Colonic mucosa (tissue), 4 donors: ENCODE results near the gene PRPS1. TPM values are rescaled to one million over a fixed set of nuclear protein-coding genes. Genes with fewer than 3 reads are reported as not detected.

Experiments used
- DNase-seq: peaks from one replicate; pipeline ENCODE4 v3.0.0-alpha.2; 2020
- H3K27ac ChIP-seq: fragments of 200-600 bp; one replicate; pipeline ENCODE4 v1.8.0; 2021
- H3K27me3 ChIP-seq: fragments of 200-600 bp; one replicate; pipeline ENCODE4 v1.8.0; 2021
- H3K36me3 ChIP-seq: fragments of 200-600 bp; one replicate; pipeline ENCODE4 v1.8.0; 2021
- H3K4me1 ChIP-seq: fragments of 200-600 bp; one replicate; pipeline ENCODE4 v1.8.0; 2021; ENCODE audit warnings: mild to moderate bottlenecking
- H3K4me3 ChIP-seq: fragments of 200-600 bp; one replicate; pipeline ENCODE4 v1.8.0; 2021
- H3K9ac ChIP-seq, 2 donors: one replicate each; pipeline ENCODE4 v1.7.0; 2013; ENCODE audit warnings: control low read depth in 2 of 2, low read depth in 2 of 2, low read length in 2 of 2
- H3K9me3 ChIP-seq: fragments of 200-600 bp; one replicate; pipeline ENCODE4 v1.8.0; 2021
- intact Hi-C: fragments of 100-400 bp; cut with DNase I; formaldehyde crosslinking; loops from one replicate; pipeline ENCODE4 v1.14.1; 2022
- total RNA-seq, 2 donors: library from RNA; stranded (reverse); fragmentation: NEBNext Ultra II Directional in 1 of 2; extraction: Animal tissue kit (Norgen Biotek cat#: 25700) in 1 of 2; gene quantifications; one replicate each; pipeline ENCODE4 v1.2.1, GENCODE V29; 2021
- TF ChIP-seq, protein P1 (sequence below): fragments of 200-600 bp; IDR thresholded peaks from one replicate; pipeline ENCODE4 v1.8.0; 2022; ENCODE audit warnings: antibody characterized with exemption, mild to moderate bottlenecking
- donor health status: healthy.
- donor health status: DM: no; HTN: no; CAD: no.
- donor health status: DM: no; HTN: no; CAD: no.

PRPS1 gene
- total RNA-seq, 2 donors from 2014 or later = 12.2 to 20.3 TPM

DNA sequence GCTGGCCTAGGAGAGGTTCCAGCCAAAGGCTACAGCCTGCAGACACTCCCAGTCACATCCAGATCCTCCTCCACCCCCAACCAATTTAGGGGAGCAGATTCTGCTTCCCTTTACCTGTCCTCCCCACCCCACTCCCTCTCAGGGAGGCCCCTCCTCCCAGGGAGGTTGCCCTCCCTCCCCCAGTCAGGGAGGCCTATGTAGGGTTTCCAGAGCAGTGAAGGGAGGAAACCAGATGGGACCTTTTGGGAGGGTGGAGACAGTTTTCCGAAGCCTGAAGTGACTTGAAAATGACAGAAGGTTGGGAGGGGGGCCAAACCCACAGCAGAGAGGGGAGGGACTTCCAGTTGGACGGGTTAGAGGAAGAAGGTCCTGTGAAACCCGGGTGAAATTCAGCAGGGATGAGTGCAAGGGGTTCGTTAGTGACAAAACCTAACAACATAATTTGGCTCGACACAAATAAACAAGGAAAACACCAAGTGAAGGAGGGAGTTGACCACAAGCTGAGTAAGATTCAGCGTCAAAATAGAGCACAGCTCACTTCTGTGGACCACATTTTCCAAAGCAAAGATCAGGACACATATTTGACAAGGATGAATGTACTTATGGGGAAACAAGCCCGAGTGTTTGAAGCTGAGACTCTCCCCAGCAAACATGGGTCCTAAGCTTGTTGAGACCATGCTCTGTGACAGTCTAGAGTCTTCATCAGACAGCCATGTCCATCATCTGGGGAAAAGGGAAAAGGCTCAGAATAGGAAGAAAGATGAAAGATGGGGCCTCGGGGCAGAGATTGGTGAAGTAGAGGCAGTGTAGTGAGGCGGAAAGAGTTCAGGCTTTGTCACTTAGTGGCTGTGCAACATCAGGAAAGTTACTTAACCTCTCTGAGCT lies 46.4 kb downstream of the PRPS1 start:
- Histone ChIP-seq H3K4me1 (no peaks in the 10 kb centered on the region), H3K9ac (peak overlapping the region; percentile 45 to 80)
- TF ChIP-seq, protein P1, sequence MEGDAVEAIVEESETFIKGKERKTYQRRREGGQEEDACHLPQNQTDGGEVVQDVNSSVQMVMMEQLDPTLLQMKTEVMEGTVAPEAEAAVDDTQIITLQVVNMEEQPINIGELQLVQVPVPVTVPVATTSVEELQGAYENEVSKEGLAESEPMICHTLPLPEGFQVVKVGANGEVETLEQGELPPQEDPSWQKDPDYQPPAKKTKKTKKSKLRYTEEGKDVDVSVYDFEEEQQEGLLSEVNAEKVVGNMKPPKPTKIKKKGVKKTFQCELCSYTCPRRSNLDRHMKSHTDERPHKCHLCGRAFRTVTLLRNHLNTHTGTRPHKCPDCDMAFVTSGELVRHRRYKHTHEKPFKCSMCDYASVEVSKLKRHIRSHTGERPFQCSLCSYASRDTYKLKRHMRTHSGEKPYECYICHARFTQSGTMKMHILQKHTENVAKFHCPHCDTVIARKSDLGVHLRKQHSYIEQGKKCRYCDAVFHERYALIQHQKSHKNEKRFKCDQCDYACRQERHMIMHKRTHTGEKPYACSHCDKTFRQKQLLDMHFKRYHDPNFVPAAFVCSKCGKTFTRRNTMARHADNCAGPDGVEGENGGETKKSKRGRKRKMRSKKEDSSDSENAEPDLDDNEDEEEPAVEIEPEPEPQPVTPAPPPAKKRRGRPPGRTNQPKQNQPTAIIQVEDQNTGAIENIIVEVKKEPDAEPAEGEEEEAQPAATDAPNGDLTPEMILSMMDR = no peak

DNA sequence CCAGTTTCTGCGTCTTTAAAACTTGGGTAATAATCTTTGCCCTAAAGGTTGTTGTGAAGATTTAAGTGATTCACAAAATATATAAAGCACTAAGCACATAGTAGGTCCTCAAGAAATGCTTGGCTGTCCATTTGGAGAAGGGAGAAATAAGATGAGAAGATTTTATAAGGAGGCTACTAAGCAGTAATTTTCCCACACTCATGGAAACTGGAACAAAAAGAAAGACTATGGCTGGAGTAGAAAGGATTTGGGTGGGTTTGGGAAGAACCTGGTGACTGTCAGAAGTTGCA lies 47.0 kb downstream of the PRPS1 start:
- no peaks in the 10 kb centered on the region for H3K4me1 ChIP-seq
- no peaks in the 10 kb centered on the region for H3K36me3 ChIP-seq
- peak overlapping the region in 1 of 2 donors; percentile 80 for H3K9ac ChIP-seq
- no peaks in the 10 kb centered on the region for H3K27me3 ChIP-seq
- no peak for DNase-seq
- TF ChIP-seq, protein P1 = no peak
- intact Hi-C loops = loop anchor here (5.0 kb wide), 1 partner anchor 42 kb away; no protein-coding TSS in a partner anchor
- no peaks in the 10 kb centered on the region for H3K9me3 ChIP-seq
- H3K4me3 ChIP-seq = no peak overlapping the region
- peak overlapping the region; percentile 75 for H3K27ac ChIP-seq

More for the DNA sequence above, 46.4 kb downstream of the PRPS1 start:
- intact Hi-C loops = loop anchor here (5.0 kb wide), 1 partner anchor 43 kb away; no protein-coding TSS in a partner anchor
- Histone ChIP-seq H3K9me3 (no peaks in the 10 kb centered on the region), H3K4me3 (no peak overlapping the region), H3K36me3 (no peaks in the 10 kb centered on the region), H3K27ac (peak overlapping the region; percentile 75), H3K27me3 (no peaks in the 10 kb centered on the region)
- DNase-seq = peak; percentile 66

DNA sequence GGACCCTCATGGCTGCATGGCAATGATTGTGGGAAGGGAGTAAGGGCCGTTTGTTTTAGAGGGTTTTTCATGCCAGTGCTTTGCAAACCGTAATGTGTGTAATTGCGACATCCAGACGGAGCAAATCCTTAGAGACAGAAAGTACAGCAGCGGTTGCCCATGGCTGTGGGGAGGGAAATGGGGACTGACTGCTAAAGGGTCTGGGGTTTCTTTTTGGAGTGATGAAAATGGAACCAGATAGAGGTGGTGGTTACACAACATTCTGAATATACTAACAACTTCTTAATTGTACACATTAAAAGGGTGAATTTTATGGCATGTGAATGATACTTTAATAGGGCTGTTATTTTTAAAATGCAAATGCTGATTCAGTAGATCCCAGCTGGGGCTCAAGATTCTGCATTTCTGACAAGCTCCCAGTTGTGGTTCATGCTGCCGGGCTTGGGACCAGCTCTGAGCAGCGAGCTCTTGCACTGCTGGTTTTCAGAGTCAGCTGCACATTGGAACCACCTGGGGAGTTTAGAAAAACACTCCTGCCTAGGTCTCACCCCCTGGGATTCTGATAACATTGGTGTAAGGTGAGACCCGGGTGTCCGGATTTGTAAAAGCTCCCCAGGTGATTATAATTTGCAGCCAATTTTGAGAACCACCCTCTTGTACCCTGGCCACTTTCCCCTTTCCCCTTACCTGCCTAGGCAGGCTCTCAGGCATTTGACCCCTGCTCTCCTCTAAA lies 47.7 kb downstream of the PRPS1 start:
- Histone ChIP-seq H3K27ac (peak overlapping the region; percentile 75), H3K9ac (peak overlapping the region; percentile 71 to 80), H3K4me1 (no peaks in the 10 kb centered on the region), H3K27me3 (no peaks in the 10 kb centered on the region), H3K4me3 (peak overlapping the region; percentile 23), H3K9me3 (no peaks in the 10 kb centered on the region), H3K36me3 (no peaks in the 10 kb centered on the region)
- no peak for DNase-seq
- TF ChIP-seq, protein P1 = no peak
- intact Hi-C loops = loop anchor here (5.0 kb wide), 1 partner anchor 41 kb away; no protein-coding TSS in a partner anchor

DNA sequence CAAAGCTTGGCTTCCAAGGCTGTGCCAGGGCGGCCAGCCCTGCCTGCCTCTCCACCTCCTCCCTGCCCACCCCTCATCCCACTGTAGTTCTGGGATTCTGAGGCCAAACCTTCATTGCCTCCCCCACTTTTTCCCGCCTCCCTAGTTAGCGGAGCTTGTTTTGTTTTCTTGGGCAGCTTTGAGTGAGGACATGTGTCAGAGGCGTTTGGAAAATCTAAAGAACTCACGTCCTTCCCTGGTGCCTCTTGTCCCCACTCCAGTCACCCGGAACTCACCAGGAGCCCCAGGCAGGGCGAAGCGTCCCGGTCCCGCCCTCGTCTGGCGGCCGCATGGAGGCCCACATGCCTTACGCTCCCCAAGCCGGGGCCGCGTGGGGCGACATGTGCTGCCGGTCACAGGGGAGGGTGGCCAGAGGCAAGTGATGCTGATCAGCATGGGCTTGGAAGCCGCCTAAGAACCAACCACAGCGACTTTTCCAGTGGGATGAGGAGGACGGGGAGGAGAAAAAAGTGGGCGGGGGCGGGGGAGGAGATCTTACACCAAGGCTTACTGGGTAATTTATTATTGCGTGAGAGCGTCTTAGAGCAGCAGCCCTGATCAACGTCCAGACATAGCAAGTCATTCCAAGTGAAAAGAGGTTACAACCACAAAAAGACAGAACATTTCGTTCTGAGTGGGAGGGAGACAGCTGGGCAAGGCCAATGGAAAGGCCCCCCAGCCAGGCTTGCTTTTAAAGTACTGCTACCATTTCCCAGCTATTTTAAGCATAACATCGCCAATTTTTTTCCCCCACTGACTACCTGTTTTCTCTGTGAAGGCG lies 48.5 kb downstream of the PRPS1 start:
- intact Hi-C loops = loop anchor here (5.0 kb wide), 1 partner anchor 41 kb away; no protein-coding TSS in a partner anchor
- H3K9ac ChIP-seq = peak overlapping the region; percentile 71 to 80
- DNase-seq = peak; percentile 75

More for the DNA sequence above, 48.5 kb downstream of the PRPS1 start:
- no peaks in the 10 kb centered on the region for H3K4me1 ChIP-seq
- no peaks in the 10 kb centered on the region for H3K27me3 ChIP-seq
- no peaks in the 10 kb centered on the region for H3K36me3 ChIP-seq
- no peaks in the 10 kb centered on the region for H3K9me3 ChIP-seq
- peak overlapping the region; percentile 23 for H3K4me3 ChIP-seq
- TF ChIP-seq, protein P1 = no peak
- H3K27ac ChIP-seq = peak overlapping the region; percentile 75
